HG02884 (cell line): ENCODE data around the gene METTL21C.

ENCODE experiments used
- ATAC-seq: cut with Tn5 transposase; IDR thresholded peaks from one replicate; pipeline ENCODE4 v1.9.1; 2021; ENCODE audit warnings: mild to moderate bottlenecking, moderate library complexity; ENCODE audit not compliant: unreplicated experiment

METTL21C gene

DNA sequence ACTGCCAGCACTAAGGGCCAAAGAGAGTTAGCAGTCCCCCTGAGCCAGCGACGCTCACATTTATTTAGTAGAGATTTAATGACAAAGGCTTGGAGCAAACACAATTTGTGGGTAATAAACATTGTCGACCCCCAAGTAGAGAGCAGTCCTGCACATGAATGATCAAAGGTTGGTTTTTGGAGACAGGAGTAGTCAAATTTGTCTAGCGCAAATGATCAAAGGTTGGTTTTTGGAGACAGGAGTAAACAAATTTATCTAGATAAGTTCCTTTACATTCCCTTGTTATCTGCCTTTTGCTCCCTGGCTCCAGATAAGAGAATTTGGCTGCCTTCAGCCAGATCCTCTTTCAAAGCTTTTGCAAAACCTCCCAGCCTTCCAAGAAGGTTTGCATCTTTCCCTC, 26.9 kb downstream of the METTL21C start:
- no peak for ATAC-seq

DNA sequence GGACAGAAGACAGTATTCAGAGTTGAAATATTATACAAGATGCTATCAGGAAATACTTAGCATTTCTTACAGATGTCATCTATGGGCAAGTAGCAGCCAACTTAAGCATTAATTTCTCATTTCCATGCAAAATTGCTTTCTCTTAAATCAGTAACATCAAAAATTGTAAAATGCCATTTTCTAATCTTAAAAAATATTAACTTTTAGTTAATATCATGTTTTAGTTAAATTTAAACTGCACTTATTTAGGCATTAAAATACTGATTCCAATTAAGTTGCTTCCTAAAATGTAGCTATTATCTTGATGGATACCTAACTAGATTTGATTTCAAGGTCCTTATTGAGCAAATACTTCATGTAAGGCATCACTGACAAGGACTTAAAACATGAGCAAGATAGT, 27.8 kb downstream of the METTL21C start:
- no peak for ATAC-seq

GRCh38 chr13:102659168-102659713, 35.6 kb downstream of the METTL21C start:
- ATAC-seq, result no peak

DNA sequence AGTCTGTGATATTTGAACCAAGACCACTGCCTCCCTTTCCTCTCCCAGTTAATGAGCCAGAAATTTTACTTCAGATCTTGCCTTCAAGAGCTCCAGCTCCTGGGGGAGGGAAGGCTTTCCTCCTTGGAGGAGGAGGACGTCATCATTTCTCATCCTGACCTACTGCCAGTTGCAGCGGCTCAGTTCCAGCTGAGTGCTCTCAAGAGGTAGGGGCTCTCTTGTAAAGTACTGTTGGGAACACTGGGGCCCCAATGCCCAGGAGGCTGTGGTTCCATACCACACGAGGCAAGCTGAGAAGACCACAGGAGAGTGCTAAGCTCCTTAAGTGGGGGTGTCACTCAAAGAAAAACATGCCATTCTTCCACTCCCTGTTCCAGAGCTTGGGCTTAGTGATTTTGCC, 36.2 kb downstream of the METTL21C start:
- ATAC-seq, result no peak

DNA sequence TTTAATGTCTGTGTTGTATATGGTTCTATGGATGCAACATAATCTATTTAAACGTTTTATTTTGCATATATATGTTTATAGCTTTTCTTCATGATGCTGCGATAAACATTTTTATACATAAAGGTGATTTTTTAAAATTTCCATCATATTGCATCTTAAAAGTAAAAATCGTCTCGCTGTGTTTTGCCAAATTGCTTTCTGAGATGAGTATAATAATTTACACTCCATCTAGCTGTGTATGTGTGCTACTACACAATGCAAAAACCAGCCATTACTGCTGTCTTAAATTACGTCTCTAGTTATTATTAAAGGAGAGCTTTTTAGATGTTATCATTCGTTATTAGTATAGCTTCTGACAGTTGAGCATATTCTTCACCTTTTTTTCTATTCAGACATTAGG, 37.2 kb downstream of the METTL21C start:
- no peak for ATAC-seq

DNA sequence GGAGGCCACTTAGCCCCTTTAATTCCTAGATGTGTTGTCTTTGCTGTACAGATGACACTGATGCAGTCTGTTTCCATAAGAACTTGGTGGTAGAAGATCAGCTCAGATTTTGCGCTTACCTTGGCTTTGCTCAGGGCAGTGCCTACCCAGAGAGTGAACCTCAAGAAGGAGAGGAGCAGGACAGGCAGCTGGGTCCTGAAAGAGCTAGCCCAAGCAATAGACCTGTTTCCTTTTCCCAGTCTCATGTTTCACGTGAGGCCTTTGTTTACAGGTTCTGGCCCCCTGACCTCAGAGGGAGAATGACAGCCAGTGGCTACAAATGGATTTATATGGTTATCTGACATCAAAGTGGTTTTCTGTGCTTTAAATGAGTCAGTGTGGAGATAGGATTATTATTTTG, 40.1 kb downstream of the METTL21C start:
- no peak for ATAC-seq

- no peak for ATAC-seq
Measured at GRCh38 chr13:102651892-102652291, 43.0 kb downstream of the METTL21C start.

DNA sequence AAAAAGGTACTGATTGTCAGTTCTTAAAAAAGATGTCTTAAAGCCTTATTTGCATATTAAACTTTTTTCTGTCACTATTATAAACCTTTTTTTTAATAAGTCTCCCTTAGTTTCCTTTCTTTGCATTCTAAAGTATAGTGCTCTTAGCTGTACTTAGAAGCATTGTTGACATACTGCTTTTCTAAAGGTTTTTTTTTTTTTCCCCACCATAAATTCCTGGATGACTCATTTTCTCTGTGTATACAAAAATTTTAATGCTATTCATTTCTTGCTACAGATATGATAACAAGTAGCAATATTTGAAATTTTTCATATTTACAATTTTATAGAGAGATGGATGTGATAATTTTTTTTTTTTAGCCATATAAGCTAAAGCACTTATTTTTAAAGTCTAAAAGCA, 43.5 kb downstream of the METTL21C start:
- no peak for ATAC-seq

DNA sequence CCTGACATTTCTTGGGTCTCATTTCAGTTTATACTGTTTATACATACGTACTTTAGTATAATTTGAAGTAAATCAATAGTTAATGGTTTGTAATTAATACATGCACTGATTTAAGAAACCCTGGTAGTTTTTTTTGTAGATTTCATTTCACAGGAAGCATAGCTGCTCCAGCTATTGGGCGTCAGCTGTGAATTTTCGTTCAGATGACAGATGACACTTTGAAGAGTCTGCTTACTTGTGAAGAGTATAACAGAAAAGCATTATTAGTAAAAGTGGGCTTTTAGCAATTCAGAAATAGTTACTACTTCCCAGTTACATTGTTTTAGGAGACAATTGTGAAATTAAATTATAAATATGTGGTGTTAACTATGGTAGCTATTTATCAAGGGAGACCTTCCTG, 44.4 kb downstream of the METTL21C start:
- no peak for ATAC-seq

DNA sequence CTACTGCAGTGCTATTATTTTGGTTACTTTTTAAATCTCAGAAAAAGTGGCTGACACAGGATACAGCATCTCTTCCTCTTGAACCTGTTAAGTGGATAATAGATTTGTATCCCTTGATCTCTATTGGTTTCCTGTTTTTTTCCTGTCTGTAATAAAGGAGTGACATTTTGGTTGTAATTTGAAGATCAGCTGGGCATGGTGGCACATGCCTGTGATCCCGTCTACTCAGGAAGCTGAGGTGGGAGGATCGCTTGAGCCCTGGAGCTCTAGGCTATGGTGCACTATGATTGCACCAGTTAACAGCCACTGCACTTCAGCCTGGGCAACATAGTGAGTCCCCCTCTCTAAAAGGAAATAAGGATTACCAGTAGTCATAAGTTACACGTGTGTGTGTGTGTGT, 46.8 kb downstream of the METTL21C start:
- ATAC-seq, result no peak

GRCh38 chr13:102645701-102646100, 49.1 kb downstream of the METTL21C start:
- ATAC-seq, result no peak

DNA sequence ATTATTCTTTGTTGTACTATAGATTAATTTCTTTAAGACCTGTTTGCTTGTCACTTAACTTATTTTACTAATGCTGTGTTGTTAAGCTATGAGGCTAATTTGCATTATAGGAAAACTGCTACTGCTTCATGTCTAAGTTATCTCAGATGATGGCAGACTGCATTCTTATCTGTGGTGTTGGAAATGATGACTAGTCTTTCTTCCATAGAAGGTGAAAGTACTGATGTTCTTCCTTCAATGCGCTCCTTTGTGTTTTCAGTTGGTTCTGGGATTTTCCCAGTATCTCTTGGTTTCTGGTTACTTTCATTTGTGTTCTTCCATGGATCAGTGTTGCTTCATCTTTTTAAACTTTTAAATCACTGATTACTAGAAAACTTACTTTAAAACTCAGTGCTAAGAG, 51.2 kb downstream of the METTL21C start:
- ATAC-seq, result no peak

GRCh38 chr13:102642475-102642874, 52.4 kb downstream of the METTL21C start:
- ATAC-seq, result no peak

DNA sequence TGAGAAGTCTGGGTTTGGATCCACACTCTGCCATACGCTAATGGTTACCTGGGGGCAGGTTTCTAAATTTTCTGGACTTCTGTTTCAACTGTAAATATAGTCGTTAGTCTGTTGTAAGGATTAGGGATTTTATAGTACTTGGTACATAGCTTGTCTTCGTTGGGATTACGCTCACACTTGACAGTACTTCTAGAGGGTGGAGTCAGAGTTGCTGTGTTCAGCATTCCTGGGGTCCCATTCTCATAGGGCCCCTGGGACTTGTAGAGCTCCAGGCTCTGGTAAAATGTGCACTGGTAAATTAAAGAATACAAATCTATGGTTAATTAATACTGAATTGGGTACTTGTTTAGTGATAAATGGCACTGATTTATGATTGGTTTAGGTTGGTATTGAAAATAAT, 52.8 kb downstream of the METTL21C start:
- no peak for ATAC-seq

DNA sequence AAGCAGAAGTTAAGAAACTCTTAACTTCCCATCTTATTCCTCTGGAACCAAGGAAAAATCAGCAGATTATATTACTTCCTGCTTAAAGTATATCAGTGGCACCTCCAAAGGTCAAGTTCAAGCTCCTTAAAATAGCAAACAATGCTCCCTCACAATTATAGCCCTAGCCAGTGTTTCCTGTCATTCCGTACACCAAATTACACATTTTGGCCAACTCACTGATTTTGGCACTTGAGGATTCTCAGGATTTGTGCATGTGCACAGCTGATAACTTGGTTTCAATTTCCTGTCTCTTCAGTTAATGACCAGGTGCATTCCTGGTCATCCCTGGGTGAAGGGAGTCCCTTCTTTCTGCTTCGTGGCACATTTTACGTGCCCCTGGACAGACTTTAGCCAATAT, 56.1 kb downstream of the METTL21C start:
- no peak for ATAC-seq
